ENCODE data around the gene ACTR3C. TPM values are rescaled to one million over a fixed set of nuclear protein-coding genes. Genes with fewer than 3 reads are reported as not detected.
"Not testable (repeated sequence)": the region's sequence is repeated elsewhere in the genome, so short reads cannot be mapped to it uniquely, and the experiment has no call there.

ACTR3C gene
- total and polyA plus RNA-seq, 4 experiments from 2014 or later = 3.6 to 17.8 (median 10.8) TPM

DNA sequence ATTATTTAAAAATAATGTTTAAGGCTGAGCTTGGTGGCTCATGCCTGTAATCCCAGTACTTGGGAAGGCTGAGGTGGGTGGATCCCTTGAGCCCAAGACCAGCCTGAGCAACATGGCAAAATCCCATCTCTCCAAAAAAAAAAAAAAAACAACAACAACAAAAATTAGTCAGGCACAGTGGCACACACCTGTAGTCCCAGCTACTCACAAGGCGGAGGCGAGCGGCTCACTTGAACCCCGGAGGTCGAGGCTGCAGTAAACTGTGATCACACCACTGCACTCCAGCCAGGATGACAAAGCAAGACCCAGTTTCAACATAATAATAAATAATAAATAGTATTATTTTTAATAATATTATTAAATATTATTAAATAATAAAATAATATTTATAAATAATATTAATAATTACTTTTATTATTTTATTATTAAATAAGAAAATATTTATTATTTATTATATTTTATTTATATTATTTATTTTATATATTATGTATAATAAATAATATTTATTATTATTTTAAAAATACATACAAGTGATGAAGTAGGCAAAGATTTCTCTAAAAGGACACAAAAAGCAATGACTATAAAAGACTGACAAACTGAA lies 8.6 kb downstream of the ACTR3C start:
- Histone ChIP-seq H3K27ac (ENCODE audit: low read depth, low read length) (no peak overlapping the region), H3K27me3 (ENCODE audit: insufficient read depth, low read length) (no peaks in the 10 kb centered on the region), H3K36me3 (ENCODE audit: insufficient read depth, low read length) (no peaks in the 10 kb centered on the region), H3K4me3 (ENCODE audit: low read length in 2 of 2) (no peak overlapping the region), H3K9me3 (ENCODE audit: control insufficient read depth in 1 of 2, low read length in 2 of 2) (no peaks in the 10 kb centered on the region), H3K4me1 (ENCODE audit: insufficient read depth, low read length) (peaks cover 2% of the 10 kb centered on the region)
- DNase-seq = no peak
- Mint-ChIP-seq H3K9me3 (no peaks in the 10 kb centered on the region), H3K27me3 (no peaks in the 10 kb centered on the region), H3K4me1 (peaks cover 1 to 6% (median 2%) of the 10 kb centered on the region in 4 donors), H3K36me3 (peaks cover 7 to 18% of the 10 kb centered on the region in 2 donors), H3K4me3 (no peak overlapping the region), H3K27ac (no peak overlapping the region)
- POLR2A ChIA-PET (ENCODE audit: partially characterized antibody) = interaction anchor here (1.3 kb wide), 1 partner anchor 9 kb away, joined by 3 read pairs; the partner anchor contains the start of genes ACTR3C and LRRC61
- intact Hi-C loops (cut with micrococcal nuclease) = loop anchor here (5.0 kb wide), 1 partner anchor 728 kb away; no protein-coding TSS in a partner anchor
- CTCF ChIA-PET (ENCODE audit: partially characterized antibody) = interaction anchor here (0.7 kb wide), 1 partner anchor 684 kb away, joined by 3 read pairs; no protein-coding TSS in a partner anchor

DNA sequence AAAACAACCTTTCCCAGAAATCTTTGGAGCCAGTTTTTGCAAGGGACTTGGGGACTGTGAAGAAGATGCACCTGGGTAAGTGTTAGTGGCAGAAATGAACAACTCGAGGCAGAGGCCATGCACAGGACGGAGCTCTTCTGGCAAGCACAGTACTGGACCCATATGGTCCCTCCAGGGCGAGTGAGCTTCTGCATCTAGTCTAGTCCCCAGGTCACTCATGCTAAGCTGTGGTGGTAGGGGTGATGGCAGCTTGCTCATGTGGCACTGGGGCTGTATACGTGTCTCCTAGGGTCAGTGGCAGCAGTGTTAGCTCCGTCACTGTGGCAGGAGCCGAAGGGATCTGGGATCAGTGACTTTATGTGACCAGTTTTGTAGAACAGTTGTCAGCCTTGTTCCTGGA lies 9.5 kb downstream of the ACTR3C start:
- Mint-ChIP-seq H3K4me3 (no peak overlapping the region), H3K27me3 (no peaks in the 10 kb centered on the region), H3K4me1 (peaks cover 0 to 6% (median 1%) of the 10 kb centered on the region in 4 donors), H3K9me3 (no peaks in the 10 kb centered on the region), H3K27ac (no peak overlapping the region), H3K36me3 (peaks cover 7 to 16% of the 10 kb centered on the region in 2 donors)
- CTCF ChIA-PET (ENCODE audit: partially characterized antibody) = interaction anchor here (0.7 to 0.9 kb wide), 2 partner anchors 9 to 466 kb away, joined by 3 read pairs; no protein-coding TSS in a partner anchor
- no peak for DNase-seq
- Histone ChIP-seq H3K4me3 (ENCODE audit: low read length in 2 of 2) (no peak overlapping the region), H3K4me1 (ENCODE audit: insufficient read depth, low read length) (no peaks in the 10 kb centered on the region), H3K36me3 (ENCODE audit: insufficient read depth, low read length) (no peaks in the 10 kb centered on the region), H3K27me3 (ENCODE audit: insufficient read depth, low read length) (no peaks in the 10 kb centered on the region), H3K9me3 (ENCODE audit: control insufficient read depth in 1 of 2, low read length in 2 of 2) (no peaks in the 10 kb centered on the region), H3K27ac (ENCODE audit: low read depth, low read length) (no peak overlapping the region)
- POLR2A ChIA-PET (ENCODE audit: partially characterized antibody) = interaction anchor here (0.6 to 1.3 kb wide), 2 partner anchors 10 to 712 kb away, joined by 3 read pairs; partner anchors contain the start of genes ACTR3C and LRRC61
- intact Hi-C loops (cut with micrococcal nuclease) = loop anchor here (5.0 kb wide), 1 partner anchor 728 kb away; no protein-coding TSS in a partner anchor

DNA sequence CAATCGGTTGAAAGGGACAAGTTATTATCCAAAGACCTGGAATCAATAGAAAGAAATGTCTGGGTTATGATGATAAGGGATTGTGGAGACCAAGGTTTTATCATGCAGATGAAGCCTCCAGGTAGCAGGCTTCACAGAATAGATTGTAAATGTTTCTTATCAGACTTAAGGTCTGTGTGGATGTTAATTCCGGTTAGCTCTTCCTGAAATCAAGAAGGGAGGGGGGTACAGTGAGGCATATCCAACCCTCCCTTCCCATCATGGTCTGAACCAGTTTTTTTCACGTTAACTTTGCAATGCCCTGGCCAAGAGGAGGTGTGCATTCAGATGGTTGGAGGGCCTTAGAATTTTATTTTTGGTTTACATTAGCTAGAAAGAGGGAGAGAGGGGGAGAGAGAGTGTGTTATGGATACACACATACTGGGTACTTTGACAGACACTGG lies 10.0 kb downstream of the ACTR3C start:
- ChIA-PET POLR2A (ENCODE audit: partially characterized antibody) (interaction anchor here (1.3 kb wide), 1 partner anchor 10 kb away, joined by 3 read pairs; the partner anchor contains the start of genes ACTR3C and LRRC61), CTCF (ENCODE audit: partially characterized antibody) (interaction anchor here (0.7 to 0.9 kb wide), 2 partner anchors 9 to 466 kb away, joined by 3 read pairs; no protein-coding TSS in a partner anchor)
- Histone ChIP-seq H3K9me3 (ENCODE audit: control insufficient read depth in 1 of 2, low read length in 2 of 2) (no peaks in the 10 kb centered on the region), H3K4me1 (ENCODE audit: insufficient read depth, low read length) (no peaks in the 10 kb centered on the region), H3K36me3 (ENCODE audit: insufficient read depth, low read length) (no peaks in the 10 kb centered on the region), H3K27me3 (ENCODE audit: insufficient read depth, low read length) (no peaks in the 10 kb centered on the region), H3K4me3 (ENCODE audit: low read length in 2 of 2) (no peak overlapping the region), H3K27ac (ENCODE audit: low read depth, low read length) (no peak overlapping the region)
- no peaks in the 10 kb centered on the region for H3K9me3 Mint-ChIP-seq
- peaks cover 0 to 6% (median 1%) of the 10 kb centered on the region in 4 donors for H3K4me1 Mint-ChIP-seq
- no peak for DNase-seq
- no peak overlapping the region for H3K27ac Mint-ChIP-seq
- H3K36me3 Mint-ChIP-seq = peaks cover 7 to 16% of the 10 kb centered on the region in 2 donors
- intact Hi-C loops (cut with micrococcal nuclease) = loop anchor here (5.0 kb wide), 1 partner anchor 729 kb away; no protein-coding TSS in a partner anchor
- no peaks in the 10 kb centered on the region for H3K27me3 Mint-ChIP-seq
- no peak overlapping the region for H3K4me3 Mint-ChIP-seq

DNA sequence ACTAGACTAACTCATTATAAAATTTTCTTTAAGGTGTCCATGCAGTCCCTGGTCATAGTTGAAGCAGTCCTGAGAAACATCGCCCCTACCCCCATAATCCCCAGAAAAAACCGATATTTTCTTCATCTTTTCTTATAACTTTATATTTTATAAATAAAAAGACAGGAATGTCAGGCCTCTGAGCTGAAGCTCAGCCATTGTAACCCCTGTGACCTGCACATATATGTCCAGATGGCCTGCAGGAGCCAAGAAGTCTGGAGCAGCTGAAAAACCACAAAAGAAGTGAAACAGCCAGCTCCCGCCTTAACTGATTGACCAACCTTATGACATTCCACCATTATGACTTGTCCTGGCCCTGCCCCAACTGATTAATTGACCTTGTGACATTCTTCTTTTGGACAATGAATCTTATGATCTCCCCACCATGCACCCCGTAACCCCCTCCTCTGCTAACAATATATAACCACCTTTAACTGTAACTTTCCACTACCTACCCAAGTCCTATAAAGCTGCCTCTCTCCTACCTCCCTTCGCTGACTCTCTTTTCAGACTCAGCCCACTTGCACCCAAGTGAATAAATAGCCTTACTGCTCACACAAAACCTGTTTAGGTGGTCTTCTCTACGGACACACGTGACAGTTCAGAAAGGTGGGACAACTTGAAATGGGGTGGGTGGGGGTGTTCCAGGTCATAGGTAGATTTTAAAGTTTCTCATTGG lies 10.5 kb downstream of the ACTR3C start:
- H3K4me3 Mint-ChIP-seq; H3K4me1 ChIP-seq (ENCODE audit: insufficient read depth, low read length); H3K27me3 ChIP-seq (ENCODE audit: insufficient read depth, low read length); H3K36me3 ChIP-seq (ENCODE audit: insufficient read depth, low read length); H3K27ac Mint-ChIP-seq; H3K9me3 Mint-ChIP-seq; CTCF ChIA-PET (ENCODE audit: partially characterized antibody); H3K4me3 ChIP-seq (ENCODE audit: low read length in 2 of 2); H3K27ac ChIP-seq (ENCODE audit: low read depth, low read length); POLR2A ChIA-PET (ENCODE audit: partially characterized antibody); H3K4me1 Mint-ChIP-seq; H3K9me3 ChIP-seq (ENCODE audit: control insufficient read depth in 1 of 2, low read length in 2 of 2); H3K27me3 Mint-ChIP-seq; DNase-seq: not testable (repeated sequence)
- peaks cover 2 to 12% of the 10 kb centered on the region in 2 donors for H3K36me3 Mint-ChIP-seq
- intact Hi-C loops (cut with micrococcal nuclease) = loop anchor here (5.0 kb wide), 1 partner anchor 729 kb away; no protein-coding TSS in a partner anchor

DNA sequence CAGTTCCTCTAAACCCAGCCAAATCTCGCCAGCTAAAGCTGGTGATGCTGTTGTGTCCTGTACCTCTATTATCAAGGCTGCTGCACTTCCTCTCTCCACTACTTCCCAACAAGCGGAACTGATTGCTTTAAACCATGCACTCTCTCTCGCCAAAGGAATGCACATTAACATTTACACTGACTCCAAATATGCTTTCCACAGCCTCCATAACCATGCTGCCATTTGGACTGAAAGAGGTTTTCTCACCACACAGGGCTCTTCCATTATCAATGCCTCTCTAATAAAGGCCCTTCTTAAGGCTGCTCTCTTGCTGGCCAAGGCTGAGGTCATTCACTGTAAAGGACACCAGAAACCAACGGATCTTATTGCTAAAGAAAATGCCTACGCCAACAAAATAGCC lies 11.6 kb downstream of the ACTR3C start:
- H3K27me3 ChIP-seq (ENCODE audit: insufficient read depth, low read length) = no peaks in the 10 kb centered on the region
- H3K4me1 Mint-ChIP-seq = peaks cover 0 to 7% (median 3%) of the 10 kb centered on the region in 4 donors

DNA sequence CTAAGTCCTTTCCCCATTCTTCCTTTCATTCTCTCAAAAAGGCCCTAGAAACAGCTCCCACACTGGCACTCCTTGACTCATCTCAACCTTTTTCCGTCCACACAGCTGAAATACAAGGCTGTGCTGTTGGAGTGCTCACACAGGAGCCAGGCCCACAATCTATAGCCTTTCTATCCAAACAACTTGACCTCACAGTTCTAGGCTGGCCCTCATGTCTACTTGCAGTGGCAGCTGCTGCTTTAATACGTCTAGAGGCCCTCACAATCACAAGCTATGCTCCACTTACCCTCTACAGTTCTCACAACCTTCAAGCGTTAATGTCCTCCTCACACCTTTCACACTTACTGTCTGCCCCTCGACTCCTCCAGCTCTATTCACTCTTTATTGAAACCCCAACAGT lies 12.2 kb downstream of the ACTR3C start:
- no peaks in the 10 kb centered on the region for H3K9me3 Mint-ChIP-seq
- peaks cover 0 to 9% of the 10 kb centered on the region in 2 donors for H3K36me3 Mint-ChIP-seq
- no peak overlapping the region for H3K4me3 Mint-ChIP-seq
- Histone ChIP-seq H3K27me3 (ENCODE audit: insufficient read depth, low read length) (no peaks in the 10 kb centered on the region), H3K4me1 (ENCODE audit: insufficient read depth, low read length) (no peaks in the 10 kb centered on the region), H3K4me3 (ENCODE audit: low read length in 2 of 2) (no peak overlapping the region), H3K27ac (ENCODE audit: low read depth, low read length) (no peak overlapping the region), H3K36me3 (ENCODE audit: insufficient read depth, low read length) (no peaks in the 10 kb centered on the region), H3K9me3 (ENCODE audit: control insufficient read depth in 1 of 2, low read length in 2 of 2) (no peaks in the 10 kb centered on the region)
- CTCF ChIA-PET (ENCODE audit: partially characterized antibody) = no interaction called here
- intact Hi-C loops (cut with micrococcal nuclease) = loop anchor here (5.0 kb wide), 1 partner anchor 731 kb away; no protein-coding TSS in a partner anchor
- no peak for DNase-seq
- H3K27ac Mint-ChIP-seq = no peak overlapping the region
- POLR2A ChIA-PET (ENCODE audit: partially characterized antibody) = no interaction called here
- no peaks in the 10 kb centered on the region for H3K27me3 Mint-ChIP-seq
- peaks cover 0 to 7% (median 3%) of the 10 kb centered on the region in 4 donors for H3K4me1 Mint-ChIP-seq

More for the DNA sequence above, 11.6 kb downstream of the ACTR3C start:
- Mint-ChIP-seq H3K36me3 (peaks cover 0 to 9% of the 10 kb centered on the region in 2 donors), H3K27ac (no peak overlapping the region), H3K27me3 (no peaks in the 10 kb centered on the region), H3K4me3 (no peak overlapping the region), H3K9me3 (no peaks in the 10 kb centered on the region)
- DNase-seq = no peak
- no peaks in the 10 kb centered on the region for H3K4me1 ChIP-seq (ENCODE audit: insufficient read depth, low read length)
- H3K36me3 ChIP-seq (ENCODE audit: insufficient read depth, low read length) = no peaks in the 10 kb centered on the region
- CTCF ChIA-PET (ENCODE audit: partially characterized antibody) = no interaction called here
- intact Hi-C loops (cut with micrococcal nuclease) = loop anchor here (5.0 kb wide), 1 partner anchor 731 kb away; no protein-coding TSS in a partner anchor
- H3K27ac ChIP-seq (ENCODE audit: low read depth, low read length) = no peak overlapping the region
- POLR2A ChIA-PET (ENCODE audit: partially characterized antibody) = no interaction called here
- H3K9me3 ChIP-seq (ENCODE audit: control insufficient read depth in 1 of 2, low read length in 2 of 2) = no peaks in the 10 kb centered on the region
- H3K4me3 ChIP-seq (ENCODE audit: low read length in 2 of 2) = no peak overlapping the region

DNA sequence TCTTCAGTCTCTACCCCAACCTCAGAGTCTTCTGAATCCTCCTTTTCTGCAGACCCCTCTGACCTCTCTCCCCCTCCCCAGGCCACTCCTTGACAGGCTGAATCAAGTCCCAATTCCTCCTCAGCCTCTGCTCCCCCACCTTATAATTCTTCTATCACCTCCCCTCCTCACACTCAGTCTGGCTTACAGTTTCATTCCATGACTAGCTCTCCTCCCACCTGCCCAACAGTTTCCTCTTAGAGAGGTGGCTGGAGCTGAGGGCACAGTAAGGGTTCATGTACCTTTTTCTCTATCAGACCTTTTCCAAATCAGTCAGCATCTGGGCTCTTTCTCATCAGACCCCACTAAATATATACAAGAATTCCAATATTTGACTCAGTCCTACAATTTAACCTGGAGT lies 14.8 kb downstream of the ACTR3C start:
- no peak for DNase-seq
- peaks cover 0 to 11% (median 1%) of the 10 kb centered on the region in 4 donors for H3K4me1 Mint-ChIP-seq
- no peak overlapping the region for H3K27ac Mint-ChIP-seq
- ChIA-PET POLR2A (ENCODE audit: partially characterized antibody) (no interaction called here), CTCF (ENCODE audit: partially characterized antibody) (no interaction called here)
- no peaks in the 10 kb centered on the region for H3K9me3 Mint-ChIP-seq
- H3K4me1 ChIP-seq (ENCODE audit: insufficient read depth, low read length) = no peaks in the 10 kb centered on the region
- no peaks in the 10 kb centered on the region for H3K36me3 ChIP-seq (ENCODE audit: insufficient read depth, low read length)
- H3K27me3 ChIP-seq (ENCODE audit: insufficient read depth, low read length) = no peaks in the 10 kb centered on the region
- no peaks in the 10 kb centered on the region for H3K27me3 Mint-ChIP-seq
- H3K27ac ChIP-seq (ENCODE audit: low read depth, low read length) = no peak overlapping the region
- H3K4me3 ChIP-seq (ENCODE audit: low read length in 2 of 2) = no peak overlapping the region
- H3K36me3 Mint-ChIP-seq = peaks cover 0 to 3% of the 10 kb centered on the region in 2 donors
- H3K9me3 ChIP-seq (ENCODE audit: control insufficient read depth in 1 of 2, low read length in 2 of 2) = no peaks in the 10 kb centered on the region
- intact Hi-C loops (cut with micrococcal nuclease) = no loop called here
- no peak overlapping the region for H3K4me3 Mint-ChIP-seq
